ENCODE measurements around the gene EFHD1. TPM values are rescaled to one million over a fixed set of nuclear protein-coding genes. Genes with fewer than 3 reads are reported as not detected.

EFHD1 gene
- total RNA-seq, 1 experiment from 2014 or later: 0.07 TPM

DNA sequence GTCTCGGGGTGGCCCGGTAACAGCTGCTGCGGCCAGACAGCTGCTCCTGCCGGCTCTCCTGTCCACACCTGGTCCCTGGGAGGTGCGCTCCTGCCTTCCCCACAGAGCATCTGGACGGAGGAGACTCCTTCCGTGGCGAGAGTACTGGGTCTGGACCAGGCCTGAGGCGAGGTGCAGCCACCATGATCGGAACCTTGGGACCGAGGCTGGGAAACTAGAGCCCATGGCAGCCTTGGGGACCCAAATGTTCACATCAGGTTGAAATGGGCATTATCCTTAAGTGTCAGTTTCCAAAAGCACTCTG, 64.4 kb downstream of the EFHD1 start:
- CTCF ChIA-PET: no interaction called here
- ATAC-seq: peak; percentile 23; the same call in 1 of the 2 replicates
- Histone ChIP-seq H3K4me1 (ENCODE audit: insufficient read depth, low read length) (peaks cover 29% of the 10 kb centered on the region), H3K9ac (ENCODE audit: low read length) (peak overlapping the region; percentile 99), H3K9me3 (ENCODE audit: low read length) (no peaks in the 10 kb centered on the region), H3K27ac (ENCODE audit: low read length) (peak overlapping the region; percentile 74), H2AFZ (ENCODE audit: low read length) (peak overlapping the region; percentile 70; the same call in 1 of the 2 replicates), H3K4me2 (ENCODE audit: low read length) (peak overlapping the region; percentile 90), H3K27me3 (ENCODE audit: low read length) (no peaks in the 10 kb centered on the region), H3K79me2 (ENCODE audit: low read length) (peaks cover 56% of the 10 kb centered on the region), H3K9me2 (replicated peaks; ENCODE audit: low read length) (no peaks in the 10 kb centered on the region), H4K20me1 (ENCODE audit: low read length) (peaks cover 22% of the 10 kb centered on the region), H3F3A (ENCODE audit: low read length, unreplicated experiment) (peaks cover 5% of the 10 kb centered on the region), H3K36me3 (ENCODE audit: low read depth, low read length) (0 out of 2 replicates have a peak, but pooled peaks cover 2% of the 10 kb centered on the region), H3K4me3 (ENCODE audit: low read length) (peak overlapping the region; percentile 95)
- POLR2A ChIA-PET (ENCODE audit: unreplicated experiment): interaction anchor here (0.7 kb wide), 1 partner anchor 64 kb away, joined by 3 read pairs; no protein-coding TSS in a partner anchor
- intact Hi-C loops (cut with micrococcal nuclease): no loop called here
- no TSS peak for BruUV-seq (replicated peaks)
- no peak for DNase-seq
- TF ChIP-seq EZH2phosphoT487 (IDR thresholded peaks at IDR 0.05; ENCODE audit: borderline replicate concordance, low read length) (no peak), CTCF (conservative IDR thresholded peaks at IDR 0.05; ENCODE audit: low read depth, low read length) (no peak), EZH2 (IDR thresholded peaks at IDR 0.05; ENCODE audit: low read length, unreplicated experiment) (no peak)

DNA sequence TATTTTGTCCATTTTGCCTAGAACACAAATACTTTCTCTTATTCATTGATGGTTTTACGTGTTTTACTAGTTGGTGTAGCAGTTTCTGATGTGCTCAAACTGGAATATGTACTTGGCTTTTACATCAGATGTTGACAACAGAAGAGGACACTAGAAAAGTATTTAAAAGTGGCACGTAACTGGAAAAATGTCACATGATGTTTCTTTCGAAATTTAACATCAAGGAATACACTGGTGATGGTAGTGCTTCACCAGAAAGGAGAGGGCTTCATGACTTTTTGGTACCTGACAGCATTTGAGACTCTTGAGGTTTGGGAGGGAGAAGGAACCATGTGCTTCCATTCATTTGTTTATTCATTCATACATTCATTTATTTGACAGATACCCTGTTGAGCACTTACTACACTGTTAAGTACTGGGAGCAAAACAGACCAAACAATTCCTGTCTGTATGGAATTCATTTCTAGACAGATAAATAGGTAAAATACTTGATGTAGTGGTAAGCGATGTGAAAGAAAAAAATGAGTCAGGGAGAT, 65.2 kb downstream of the EFHD1 start:
- Histone ChIP-seq H3K9me2 (replicated peaks; ENCODE audit: low read length) (no peaks in the 10 kb centered on the region), H3K79me2 (ENCODE audit: low read length) (peaks cover 64% of the 10 kb centered on the region), H3F3A (ENCODE audit: low read length, unreplicated experiment) (peaks cover 5% of the 10 kb centered on the region), H2AFZ (ENCODE audit: low read length) (no peak overlapping the region), H3K4me1 (ENCODE audit: insufficient read depth, low read length) (peaks cover 29% of the 10 kb centered on the region), H3K4me3 (ENCODE audit: low read length) (peak overlapping the region; percentile 95), H3K9ac (ENCODE audit: low read length) (peak overlapping the region; percentile 99), H3K27ac (ENCODE audit: low read length) (no peak overlapping the region), H3K36me3 (ENCODE audit: low read depth, low read length) (0 out of 2 replicates have a peak, but pooled peaks cover 2% of the 10 kb centered on the region), H3K4me2 (ENCODE audit: low read length) (peak overlapping the region; percentile 90), H3K9me3 (ENCODE audit: low read length) (no peaks in the 10 kb centered on the region), H3K27me3 (ENCODE audit: low read length) (no peaks in the 10 kb centered on the region), H4K20me1 (ENCODE audit: low read length) (peaks cover 22% of the 10 kb centered on the region)
- DNase-seq (no peak), ATAC-seq (no peak)
- intact Hi-C loops (cut with micrococcal nuclease): no loop called here
- POLR2A ChIA-PET (ENCODE audit: unreplicated experiment): interaction anchor here (0.7 kb wide), 1 partner anchor 65 kb away, joined by 3 read pairs; no protein-coding TSS in a partner anchor
- no peak for TF ChIP-seq CTCF (conservative IDR thresholded peaks at IDR 0.05; ENCODE audit: low read depth, low read length)
- no peak for TF ChIP-seq EZH2phosphoT487 (IDR thresholded peaks at IDR 0.05; ENCODE audit: borderline replicate concordance, low read length)
- no peak for TF ChIP-seq EZH2 (IDR thresholded peaks at IDR 0.05; ENCODE audit: low read length, unreplicated experiment)
- CTCF ChIA-PET: interaction anchor here (0.6 kb wide), 1 partner anchor 99 kb away, joined by 4 read pairs; no protein-coding TSS in a partner anchor
- BruUV-seq (replicated peaks): TSS peak; percentile 58

GRCh38 chr2:232699110-232699509, 65.7 kb downstream of the EFHD1 start:
- H3K9ac ChIP-seq (ENCODE audit: low read length): peak overlapping the region; percentile 99; the same call in 1 of the 2 replicates
- H2AFZ ChIP-seq (ENCODE audit: low read length): no peak overlapping the region
- peaks cover 6% of the 10 kb centered on the region; the same call in 1 of the 2 replicates for H3K36me3 ChIP-seq (ENCODE audit: low read depth, low read length)
- H3K79me2 ChIP-seq (ENCODE audit: low read length): peaks cover 69% of the 10 kb centered on the region
- peak overlapping the region; percentile 95 for H3K4me3 ChIP-seq (ENCODE audit: low read length)
- peak; percentile 9 for DNase-seq
- H3K4me2 ChIP-seq (ENCODE audit: low read length): peak overlapping the region; percentile 90
- no peaks in the 10 kb centered on the region for H3K9me3 ChIP-seq (ENCODE audit: low read length)
- peaks cover 22% of the 10 kb centered on the region for H4K20me1 ChIP-seq (ENCODE audit: low read length)
- peaks cover 5% of the 10 kb centered on the region for H3F3A ChIP-seq (ENCODE audit: low read length, unreplicated experiment)
- ChIA-PET POLR2A (ENCODE audit: unreplicated experiment) (no interaction called here), CTCF (no interaction called here)
- H3K9me2 ChIP-seq (replicated peaks; ENCODE audit: low read length): no peaks in the 10 kb centered on the region
- H3K27ac ChIP-seq (ENCODE audit: low read length): no peak overlapping the region
- intact Hi-C loops (cut with micrococcal nuclease): no loop called here
- no peak for ATAC-seq
- H3K4me1 ChIP-seq (ENCODE audit: insufficient read depth, low read length): peaks cover 29% of the 10 kb centered on the region
- no peaks in the 10 kb centered on the region for H3K27me3 ChIP-seq (ENCODE audit: low read length)
- TF ChIP-seq EZH2phosphoT487 (IDR thresholded peaks at IDR 0.05; ENCODE audit: borderline replicate concordance, low read length) (no peak), CTCF (conservative IDR thresholded peaks at IDR 0.05; ENCODE audit: low read depth, low read length) (no peak), EZH2 (IDR thresholded peaks at IDR 0.05; ENCODE audit: low read length, unreplicated experiment) (no peak)
- no TSS peak for BruUV-seq (replicated peaks)
